HepG2 (cell line): ENCODE data around the gene ADAD2. TPM values are rescaled to one million over a fixed set of nuclear protein-coding genes. Genes with fewer than 3 reads are reported as not detected.

Source experiments
- AGO1 ChIP-seq: fragments of 200-400 bp; formaldehyde crosslinking; IDR thresholded peaks from 2 replicates; pipeline ENCODE4 v1.6.1; 2017; ENCODE audit warnings: mild to moderate bottlenecking, low read depth, low read length, moderate library complexity; ENCODE audit not compliant: poor library complexity, severe bottlenecking
- EEA1 ChIP-seq: sonication (generic); formaldehyde crosslinking; IDR thresholded peaks from 2 replicates; pipeline ENCODE4 v1.5.1; 2020; ENCODE audit warnings: mild to moderate bottlenecking, missing genetic modification reagents, borderline replicate concordance
- HIVEP1 ChIP-seq: sonication (generic); formaldehyde crosslinking; IDR thresholded peaks from 2 replicates; pipeline ENCODE4 v1.4.0; 2020; ENCODE audit warnings: mild to moderate bottlenecking, missing genetic modification reagents
- HOXA5 ChIP-seq: sonication (generic); formaldehyde crosslinking; IDR thresholded peaks from 2 replicates; pipeline ENCODE4 v1.4.0; 2020; ENCODE audit warnings: missing genetic modification reagents
- KLF11 ChIP-seq: IDR thresholded peaks from 2 replicates; pipeline ENCODE4 v1.6.1; 2016; ENCODE audit warnings: missing compliant biosample characterization
- MIXL1 ChIP-seq: IDR thresholded peaks from 2 replicates; pipeline ENCODE4 v1.6.1; 2016
- NFYB ChIP-seq: sonication (generic); formaldehyde crosslinking; IDR thresholded peaks from 2 replicates; pipeline ENCODE4 v1.4.0; 2020; ENCODE audit warnings: missing genetic modification reagents
- NR1H2 ChIP-seq: sonication (generic); formaldehyde crosslinking; IDR thresholded peaks from 2 replicates; pipeline ENCODE4 v1.8.1; 2022; ENCODE audit warnings: low read depth, missing genetic modification reagents, borderline replicate concordance
- SALL1 ChIP-seq: sonication (generic); formaldehyde crosslinking; IDR thresholded peaks from 2 replicates; pipeline ENCODE4 v1.8.0; 2022; ENCODE audit warnings: mild to moderate bottlenecking, missing genetic modification reagents
- SIN3B ChIP-seq: fragments of 150-350 bp; IDR thresholded peaks from 2 replicates; pipeline ENCODE4 v1.6.1; 2014; ENCODE audit warnings: low read length
- TRIM24 ChIP-seq: sonication (generic); formaldehyde crosslinking; IDR thresholded peaks from 2 replicates; pipeline ENCODE4 v1.8.0; 2022; ENCODE audit warnings: mild to moderate bottlenecking, missing genetic modification reagents
- ZFP36L2 ChIP-seq: sonication (generic); formaldehyde crosslinking; IDR thresholded peaks from 2 replicates; pipeline ENCODE4 v1.4.0; 2020; ENCODE audit warnings: missing genetic modification reagents
- ZFYVE20 ChIP-seq: sonication (generic); formaldehyde crosslinking; IDR thresholded peaks from 2 replicates; pipeline ENCODE4 v1.8.0; 2023; ENCODE audit warnings: low read depth, mild to moderate bottlenecking, moderate library complexity, missing genetic modification reagents, borderline replicate concordance
- ZNF205 ChIP-seq: IDR thresholded peaks from 2 replicates; pipeline ENCODE4 v1.6.1; 2018; ENCODE audit warnings: missing biosample characterization, missing genetic modification reagents
- ZNF766 ChIP-seq: sonication (generic); formaldehyde crosslinking; IDR thresholded peaks from 2 replicates; pipeline ENCODE4 v1.5.0; 2020; ENCODE audit warnings: missing genetic modification reagents, borderline replicate concordance
- ZNF773 ChIP-seq: sonication (generic); formaldehyde crosslinking; IDR thresholded peaks from 2 replicates; pipeline ENCODE4 v1.4.0; 2020; ENCODE audit warnings: missing genetic modification reagents, borderline replicate concordance
- ZSCAN22 ChIP-seq: sonication (generic); formaldehyde crosslinking; IDR thresholded peaks from 2 replicates; pipeline ENCODE4 v1.4.0; 2020; ENCODE audit warnings: mild to moderate bottlenecking, missing genetic modification reagents
- polyA plus RNA-seq, 8 experiments: library from polyadenylated mRNA; depleted of rRNA in 3 of 8; stranded (reverse) in 7 of 8; unstranded in 1 of 8; fragments of >200 nt; fragmentation: Illumina TruSeq in 4 of 8; extraction: Trizol in 4 of 8; gene quantifications; 2 replicates each; pipeline versions ENCODE4 v1.2.1 to v1.2.3, GENCODE V29; 2011 to 2016; ENCODE audit warnings: low read depth in 4 of 8, missing spikeins in 1 of 8, mixed read lengths in 1 of 8; ENCODE audit not compliant: insufficient read depth in 1 of 8
- total RNA-seq, 5 experiments: library from RNA; depleted of rRNA; stranded (reverse); fragments of >200 nt; fragmentation: Illumina TruSeq; extraction: Trizol; gene quantifications; 2 replicates each; pipeline ENCODE4 v1.2.3, GENCODE V29; 2016; ENCODE audit warnings: low read depth in 1 of 5
- TF ChIP-seq, protein P1 (sequence below): sonication (generic); formaldehyde crosslinking; IDR thresholded peaks from 2 replicates; pipeline ENCODE4 v1.4.0; 2020; ENCODE audit warnings: missing genetic modification reagents
- TF ChIP-seq, protein P2 (sequence below): sonication (generic); formaldehyde crosslinking; IDR thresholded peaks from 2 replicates; pipeline ENCODE4 v1.8.1; 2023; ENCODE audit warnings: mild to moderate bottlenecking, missing genetic modification reagents
- TF ChIP-seq, protein P3 (sequence below): sonication (generic); formaldehyde crosslinking; IDR thresholded peaks from 2 replicates; pipeline ENCODE4 v1.8.1; 2023; ENCODE audit warnings: mild to moderate bottlenecking, missing genetic modification reagents
- TF ChIP-seq, protein P4 (sequence below): fragments of 450-650 bp; IDR thresholded peaks from 2 replicates; pipeline ENCODE4 v1.6.1; 2016

ADAD2 gene
- total and polyA plus RNA-seq, 2 of the 13 experiments (the other 11 are each of a cell fraction or from before 2014, with no cell fraction given), result not detected

DNA sequence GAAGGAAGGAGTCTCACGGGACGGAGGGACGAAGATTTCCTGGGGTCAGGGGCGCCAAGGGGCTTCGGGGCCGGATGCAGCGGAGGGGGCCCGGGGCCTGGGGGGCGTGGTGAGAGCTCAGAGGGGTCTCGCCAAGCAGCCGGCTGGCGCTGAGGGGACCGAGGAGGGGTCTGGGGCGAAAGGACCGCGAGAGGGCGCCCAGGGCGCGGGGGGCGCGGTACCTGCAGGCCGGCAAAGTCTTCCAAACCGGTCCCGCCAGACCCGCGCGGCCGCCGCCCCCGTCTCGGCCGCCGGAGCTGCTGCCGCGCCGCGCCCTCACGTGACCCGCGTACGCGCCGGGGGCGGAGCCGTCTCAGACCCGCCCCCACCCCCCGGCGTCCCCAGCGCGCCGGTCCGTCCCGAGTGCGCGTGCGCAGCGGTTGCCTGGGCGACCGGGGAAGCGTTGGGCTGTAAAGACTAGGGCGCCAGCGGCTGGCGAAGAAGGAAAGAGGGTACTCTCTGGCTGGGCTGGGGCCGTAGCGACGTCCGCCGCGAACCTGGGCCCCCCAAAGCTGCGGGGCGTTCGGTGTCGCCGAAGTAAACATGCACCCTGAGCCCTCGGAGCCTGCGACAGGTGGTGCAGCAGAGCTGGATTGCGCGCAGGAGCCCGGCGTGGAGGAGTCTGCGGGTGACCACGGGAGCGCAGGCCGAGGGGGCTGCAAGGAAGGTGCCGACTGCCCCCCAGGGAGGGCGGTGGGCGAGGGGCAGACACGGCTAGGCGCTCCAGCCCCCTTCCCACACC, 45.9 kb upstream of the ADAD2 start, which contains the start of the genes DNAAF1 and HSDL1 (continued):
- TF ChIP-seq TRIM24 (CRISPR knock-in tag), result no peak
- TF ChIP-seq KLF11 (CRISPR knock-in tag), result no peak
- peak; percentile 45; the same call in 1 of the 2 replicates for TF ChIP-seq SIN3B
- no peak for TF ChIP-seq ZFYVE20 (CRISPR knock-in tag)
- TF ChIP-seq ZSCAN22 (CRISPR knock-in tag), result no peak
- no peak for TF ChIP-seq NR1H2 (CRISPR knock-in tag)
- TF ChIP-seq ZNF773 (CRISPR knock-in tag), result no peak
- TF ChIP-seq SALL1 (CRISPR knock-in tag), result peak; percentile 69; the same call in 1 of the 2 replicates
- peak; percentile 78 for TF ChIP-seq HOXA5 (CRISPR knock-in tag)
- TF ChIP-seq, protein P1, sequence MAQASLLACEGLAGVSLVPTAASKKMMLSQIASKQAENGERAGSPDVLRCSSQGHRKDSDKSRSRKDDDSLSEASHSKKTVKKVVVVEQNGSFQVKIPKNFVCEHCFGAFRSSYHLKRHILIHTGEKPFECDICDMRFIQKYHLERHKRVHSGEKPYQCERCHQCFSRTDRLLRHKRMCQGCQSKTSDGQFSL (CRISPR knock-in tag), result no peak
- TF ChIP-seq, protein P2, sequence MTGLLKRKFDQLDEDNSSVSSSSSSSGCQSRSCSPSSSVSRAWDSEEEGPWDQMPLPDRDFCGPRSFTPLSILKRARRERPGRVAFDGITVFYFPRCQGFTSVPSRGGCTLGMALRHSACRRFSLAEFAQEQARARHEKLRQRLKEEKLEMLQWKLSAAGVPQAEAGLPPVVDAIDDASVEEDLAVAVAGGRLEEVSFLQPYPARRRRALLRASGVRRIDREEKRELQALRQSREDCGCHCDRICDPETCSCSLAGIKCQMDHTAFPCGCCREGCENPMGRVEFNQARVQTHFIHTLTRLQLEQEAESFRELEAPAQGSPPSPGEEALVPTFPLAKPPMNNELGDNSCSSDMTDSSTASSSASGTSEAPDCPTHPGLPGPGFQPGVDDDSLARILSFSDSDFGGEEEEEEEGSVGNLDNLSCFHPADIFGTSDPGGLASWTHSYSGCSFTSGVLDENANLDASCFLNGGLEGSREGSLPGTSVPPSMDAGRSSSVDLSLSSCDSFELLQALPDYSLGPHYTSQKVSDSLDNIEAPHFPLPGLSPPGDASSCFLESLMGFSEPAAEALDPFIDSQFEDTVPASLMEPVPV (CRISPR knock-in tag), result no peak
- TF ChIP-seq NFYB (CRISPR knock-in tag), result no peak
- no peak for TF ChIP-seq MIXL1 (CRISPR knock-in tag)
- TF ChIP-seq ZNF766, result peak; percentile 85; the same call in 1 of the 2 replicates
- TF ChIP-seq EEA1 (CRISPR knock-in tag), result peak; percentile 85; the same call in 1 of the 2 replicates
- TF ChIP-seq, protein P3, sequence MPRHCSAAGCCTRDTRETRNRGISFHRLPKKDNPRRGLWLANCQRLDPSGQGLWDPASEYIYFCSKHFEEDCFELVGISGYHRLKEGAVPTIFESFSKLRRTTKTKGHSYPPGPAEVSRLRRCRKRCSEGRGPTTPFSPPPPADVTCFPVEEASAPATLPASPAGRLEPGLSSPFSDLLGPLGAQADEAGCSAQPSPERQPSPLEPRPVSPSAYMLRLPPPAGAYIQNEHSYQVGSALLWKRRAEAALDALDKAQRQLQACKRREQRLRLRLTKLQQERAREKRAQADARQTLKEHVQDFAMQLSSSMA (CRISPR knock-in tag), result peak; percentile 76
- TF ChIP-seq, protein P4, sequence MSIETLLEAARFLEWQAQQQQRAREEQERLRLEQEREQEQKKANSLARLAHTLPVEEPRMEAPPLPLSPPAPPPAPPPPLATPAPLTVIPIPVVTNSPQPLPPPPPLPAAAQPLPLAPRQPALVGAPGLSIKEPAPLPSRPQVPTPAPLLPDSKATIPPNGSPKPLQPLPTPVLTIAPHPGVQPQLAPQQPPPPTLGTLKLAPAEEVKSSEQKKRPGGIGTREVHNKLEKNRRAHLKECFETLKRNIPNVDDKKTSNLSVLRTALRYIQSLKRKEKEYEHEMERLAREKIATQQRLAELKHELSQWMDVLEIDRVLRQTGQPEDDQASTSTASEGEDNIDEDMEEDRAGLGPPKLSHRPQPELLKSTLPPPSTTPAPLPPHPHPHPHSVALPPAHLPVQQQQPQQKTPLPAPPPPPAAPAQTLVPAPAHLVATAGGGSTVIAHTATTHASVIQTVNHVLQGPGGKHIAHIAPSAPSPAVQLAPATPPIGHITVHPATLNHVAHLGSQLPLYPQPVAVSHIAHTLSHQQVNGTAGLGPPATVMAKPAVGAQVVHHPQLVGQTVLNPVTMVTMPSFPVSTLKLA, result peak; percentile 40; the same call in 1 of the 2 replicates
- TF ChIP-seq ZFP36L2 (CRISPR knock-in tag), result no peak
- TF ChIP-seq HIVEP1 (CRISPR knock-in tag), result no peak
- no peak for TF ChIP-seq AGO1
- TF ChIP-seq ZNF205, result no peak
